SIG-M5 treated with dmso at 0.1 percent for 504 hours (cell line): Measurements from ENCODE around the gene MT1B.
"Not testable (repeated sequence)": the region's sequence is repeated elsewhere in the genome, so short reads cannot be mapped to it uniquely, and the experiment has no call there.

ENCODE experiments used
- DNase-seq: peaks from one replicate; lab custom pipeline; 2025; ENCODE audit not compliant: unreplicated experiment; lab: John Stamatoyannopoulos, UW

Gene MT1B

DNA sequence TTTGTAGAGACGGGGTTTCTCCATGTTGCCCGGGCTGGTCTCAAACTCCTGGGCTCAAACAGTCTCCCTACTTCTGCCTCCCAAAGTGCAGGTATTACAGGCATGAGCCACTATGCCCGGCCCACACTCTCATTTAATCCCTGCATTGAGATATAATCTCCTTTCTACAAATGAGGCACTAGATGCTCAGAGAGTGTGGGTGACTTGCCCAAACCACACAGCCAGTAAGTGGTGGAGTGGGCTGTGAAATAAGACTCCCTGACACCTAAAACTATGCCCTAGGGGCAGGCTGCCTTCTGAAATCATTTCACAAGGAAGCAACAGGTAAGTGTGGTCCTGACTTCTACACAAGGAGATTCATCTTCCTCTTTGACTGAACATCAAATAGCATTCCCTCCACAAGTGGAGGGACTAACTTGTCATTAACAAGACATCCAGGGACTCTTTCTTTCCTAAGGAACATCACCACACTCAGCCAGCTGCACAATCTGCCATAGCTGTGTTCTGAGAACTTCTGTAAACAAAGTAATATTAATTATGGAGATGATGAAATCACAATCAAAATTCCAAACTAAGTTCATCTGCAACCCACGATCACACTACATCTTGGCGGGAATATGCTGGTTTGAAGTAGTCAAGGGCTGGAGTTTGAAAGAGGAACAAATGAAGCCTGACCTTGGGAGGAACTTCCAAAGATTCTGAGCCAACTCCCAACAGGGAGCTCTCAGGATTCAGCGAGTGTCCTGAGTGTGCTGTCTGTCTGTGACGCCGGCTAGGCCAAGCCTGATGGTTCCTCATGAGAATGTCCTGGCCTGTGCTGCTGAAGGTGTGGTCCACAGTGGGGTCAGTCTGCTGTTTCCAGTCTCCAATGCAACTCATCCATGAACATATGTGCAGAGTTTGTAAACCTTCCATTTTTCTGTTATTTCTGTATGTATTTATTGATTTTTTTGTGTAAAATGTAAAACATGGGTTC, 13.9 kb downstream of the MT1B start:
- DNase-seq, result not testable (repeated sequence)

DNA sequence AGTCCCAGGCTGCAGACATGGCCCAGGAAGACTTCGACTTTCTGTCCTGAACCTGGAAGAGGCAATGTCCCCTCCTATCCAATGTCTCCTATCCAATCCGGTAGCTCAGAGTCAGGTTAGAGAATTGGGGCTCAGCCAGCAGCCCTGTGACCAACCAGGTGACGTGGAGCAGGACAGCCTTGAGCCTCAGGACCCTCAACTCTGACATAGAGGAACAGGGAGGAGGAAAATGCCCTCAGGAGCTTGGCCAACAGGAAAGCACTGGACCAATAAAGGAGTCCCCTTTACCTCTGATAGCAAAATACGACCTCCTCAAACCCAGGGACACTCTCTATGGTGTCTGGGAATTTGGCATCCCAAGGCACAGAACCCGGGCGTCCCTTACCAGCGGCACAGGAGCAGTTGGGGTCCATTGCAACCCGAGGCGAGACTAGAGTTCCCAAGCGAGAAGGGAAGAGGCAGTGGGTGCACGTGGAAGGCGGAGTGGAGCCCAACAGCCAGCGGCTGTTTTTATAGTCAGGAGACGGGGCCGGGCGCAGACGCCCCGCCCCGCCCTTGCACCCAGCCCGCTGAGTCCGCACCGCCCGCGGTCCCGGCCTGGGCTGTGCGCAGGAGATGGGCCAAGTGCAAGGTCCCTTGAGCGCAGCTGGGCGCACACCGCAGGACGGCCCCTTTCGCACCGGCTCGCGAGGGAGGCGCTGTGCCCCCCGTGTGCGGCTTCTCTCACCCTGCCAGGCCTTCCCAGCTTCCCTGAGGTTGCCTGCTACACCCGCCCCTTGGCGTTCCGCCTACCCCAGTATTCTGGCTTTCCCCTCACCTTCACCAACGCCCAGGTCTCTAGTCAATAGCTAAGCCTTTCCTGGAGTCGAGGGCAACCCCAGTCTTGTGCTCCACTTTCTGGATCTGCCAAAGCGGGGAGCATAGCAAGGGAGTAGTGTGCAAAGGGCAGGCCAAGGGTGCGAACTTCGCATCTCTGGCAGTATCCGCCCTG, 16.2 kb downstream of the MT1B start, which contains the start of gene MT1G:
MT1G (minus strand) TSS at position 485 of the 991 bp plus-strand sequence; CDS start at position 413, 72 bp downstream.
- peak; percentile 73 for DNase-seq

DNA sequence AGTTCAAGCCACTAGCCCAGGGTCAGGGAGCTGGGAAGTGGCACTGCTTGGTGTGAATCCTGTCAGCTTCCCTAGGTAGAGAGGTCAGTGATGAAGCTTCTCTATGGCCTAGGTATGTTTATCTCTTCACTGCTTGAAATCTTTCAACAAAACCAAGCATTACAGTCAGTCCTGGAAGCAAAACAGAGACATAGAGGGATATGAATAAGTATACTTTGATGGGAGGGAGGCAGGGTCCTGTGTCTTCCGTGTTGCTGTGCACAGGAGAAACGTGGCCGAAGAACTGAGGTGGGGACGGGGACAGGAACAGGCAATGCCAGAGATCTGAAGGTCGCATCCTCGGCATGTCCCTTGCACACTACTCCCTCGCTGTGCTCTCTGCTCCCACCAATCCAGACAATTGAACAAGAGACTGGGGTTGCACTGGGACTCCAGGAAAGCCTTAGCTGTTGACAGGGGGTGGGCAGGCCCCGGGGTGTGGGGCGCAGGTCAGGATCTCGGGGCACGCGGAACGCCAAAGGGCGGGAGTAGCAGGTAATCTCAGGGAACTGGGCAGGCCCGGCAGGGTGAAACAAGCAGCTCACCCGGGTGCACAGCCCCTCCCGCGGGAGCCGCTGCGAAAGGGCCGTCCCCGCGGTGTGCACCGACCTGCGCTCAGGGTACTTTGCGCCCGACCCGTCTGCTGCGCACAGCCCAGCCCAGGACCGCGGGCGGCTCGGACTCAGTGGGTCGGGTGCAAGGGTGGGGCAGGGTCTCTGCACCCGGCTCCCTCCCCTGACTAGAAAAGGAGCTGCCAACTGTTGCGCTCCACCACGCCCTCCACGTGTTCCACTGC, 17.5 kb downstream of the MT1B start, which contains the start of gene MT1H:
MT1H (plus strand) TSS at position 810 of the 835 bp plus-strand sequence. CDS start 71 bp downstream, outside the sequence.
- DNase-seq, result peak; percentile 19

DNA sequence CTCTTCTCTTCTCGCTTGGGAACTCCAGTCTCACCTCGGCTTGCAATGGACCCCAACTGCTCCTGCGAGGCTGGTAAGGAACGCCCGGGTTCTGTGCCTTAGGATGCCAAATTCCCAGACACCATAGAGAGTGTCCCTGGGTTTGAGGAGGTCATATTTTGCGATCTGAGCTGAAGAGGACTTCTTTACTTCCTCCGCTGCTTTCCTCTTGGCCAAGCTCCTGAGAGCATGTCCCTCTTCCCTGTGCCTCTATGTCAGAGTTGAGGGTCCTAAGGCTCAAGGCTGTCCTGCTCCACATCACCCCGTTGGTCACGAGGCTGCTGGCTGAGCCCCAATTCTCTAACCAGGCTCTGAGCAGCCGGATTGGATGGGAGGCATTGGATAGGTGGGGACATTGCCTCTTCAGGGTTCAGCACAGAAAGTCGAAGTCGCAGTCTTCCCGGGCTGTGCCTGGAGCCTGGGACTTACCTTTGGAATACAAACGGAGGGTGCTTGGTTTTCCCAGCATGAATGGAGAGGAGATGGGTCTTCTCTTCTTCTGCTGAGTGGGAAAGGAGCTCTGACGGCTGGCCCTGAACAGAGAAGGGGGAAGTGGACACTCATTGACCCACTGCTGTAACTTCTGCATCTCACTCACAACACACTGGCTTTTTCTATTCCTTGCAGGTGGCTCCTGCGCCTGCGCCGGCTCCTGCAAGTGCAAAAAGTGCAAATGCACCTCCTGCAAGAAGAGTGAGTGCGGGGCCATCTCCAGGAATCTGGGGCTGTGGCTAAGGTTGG, 18.3 kb downstream of the MT1B start:
- DNase-seq, result peak; percentile 21

GRCh38 chr16:56670620-56670934, 18.9 kb downstream of the MT1B start:
- DNase-seq, result no peak

- DNase-seq, result not testable (repeated sequence)
Measured at GRCh38 chr16:56671691-56672090, 20.0 kb downstream of the MT1B start.

DNA sequence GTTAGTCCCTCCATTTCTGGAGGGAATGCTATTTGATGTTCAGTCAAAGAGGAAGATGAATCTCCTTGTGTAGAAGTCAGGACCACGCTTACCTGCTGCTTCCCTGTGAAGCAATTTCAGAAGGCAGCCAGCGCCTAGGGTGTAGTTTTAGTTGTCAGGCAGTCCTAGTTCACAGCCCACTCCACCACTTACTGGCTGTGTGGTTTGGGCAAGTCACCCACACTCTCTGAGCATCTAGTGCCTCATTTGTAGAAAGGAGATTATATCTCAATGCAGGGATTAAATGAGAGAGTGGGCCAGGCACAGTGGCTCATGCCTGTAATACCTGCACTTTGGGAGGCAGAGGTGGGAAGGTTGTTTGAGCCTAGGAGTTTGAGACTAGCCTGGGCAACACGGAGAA, 20.5 kb downstream of the MT1B start:
- DNase-seq, result not testable (repeated sequence)

DNA sequence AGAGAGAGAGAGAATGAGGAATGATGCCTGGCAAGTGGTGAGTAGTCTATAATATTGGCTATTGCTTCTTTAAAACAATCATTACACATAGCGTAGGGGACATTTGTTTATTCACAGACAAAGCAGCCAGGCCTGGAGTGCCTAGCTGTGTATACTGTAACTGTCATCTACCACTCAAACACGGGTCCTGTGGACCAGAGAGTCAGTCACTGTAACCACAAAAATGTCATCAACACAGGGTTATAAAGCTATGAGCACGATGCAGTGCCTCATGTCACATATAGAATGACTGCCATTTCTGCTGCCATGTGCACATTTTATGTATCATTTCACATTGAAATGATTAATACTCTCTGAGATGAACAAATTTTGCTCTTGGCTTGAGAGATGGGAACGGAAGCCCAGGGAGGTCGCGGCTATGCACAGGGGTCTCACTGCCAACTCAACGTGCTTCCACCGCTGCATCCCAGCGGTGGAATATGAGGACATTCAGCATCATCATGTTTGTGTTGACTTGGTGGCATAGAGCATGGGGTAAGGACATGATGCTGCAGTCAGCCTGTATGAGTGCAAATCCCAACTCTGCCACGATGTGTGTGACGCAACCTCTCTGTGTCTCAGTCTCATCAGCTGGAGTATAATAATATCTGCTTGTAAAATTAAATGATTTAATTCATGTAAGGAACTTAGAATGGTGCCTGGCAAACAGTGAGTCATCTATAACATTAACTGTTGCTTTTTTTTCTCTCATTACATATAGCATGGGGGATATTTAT, 21.3 kb downstream of the MT1B start:
- peak; percentile 21 for DNase-seq

DNA sequence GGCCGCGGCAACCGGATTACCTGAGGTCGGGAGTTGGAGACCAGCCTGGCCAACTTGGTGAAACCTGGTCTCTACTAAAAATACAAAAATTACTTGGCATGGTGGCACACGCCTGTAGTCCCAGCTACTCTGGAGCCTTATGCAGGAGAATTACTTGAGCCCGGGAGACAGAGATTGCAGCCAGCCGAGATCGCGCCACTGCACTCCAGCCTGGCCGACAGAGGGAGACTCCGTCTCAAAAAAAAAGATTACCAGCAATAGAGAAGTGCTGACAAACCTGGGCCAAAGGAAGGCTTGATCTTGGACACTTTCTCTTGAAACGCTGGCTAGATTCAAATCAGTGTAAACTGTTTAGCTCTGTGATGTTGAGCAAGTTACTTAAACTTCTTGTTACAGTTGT, 22.2 kb downstream of the MT1B start:
- peak; percentile 48 for DNase-seq

GRCh38 chr16:56674570-56674969, 22.9 kb downstream of the MT1B start:
- not testable (repeated sequence) for DNase-seq

GRCh38 chr16:56675685-56676210, 24.1 kb downstream of the MT1B start:
- DNase-seq, result no peak

- no peak for DNase-seq
Measured at GRCh38 chr16:56677474-56677873, 25.8 kb downstream of the MT1B start.

GRCh38 chr16:56679078-56679730, 27.5 kb downstream of the MT1B start:
- DNase-seq, result no peak

GRCh38 chr16:56679818-56680217, 28.1 kb downstream of the MT1B start:
- DNase-seq, result no peak

GRCh38 chr16:56681939-56682702, 30.4 kb downstream of the MT1B start, which contains the start of gene MT1X:
MT1X (plus strand) TSS chr16:56682470; CDS start chr16:56682541, 71 bp downstream.
- peak; percentile 85 for DNase-seq

GRCh38 chr16:56682703-56683397, 31.2 kb downstream of the MT1B start:
- DNase-seq, result no peak
